Endothelial cell of umbilical vein (primary cell): Measurements from ENCODE around the gene PDE7B.

Experiments used
- CTCF ChIP-seq, 2 donors: IDR thresholded peaks; 1 replicate in 1 of 2; 2 replicates in 1 of 2; pipeline ENCODE4 v1.5.1; 2011; ENCODE audit warnings: low read length in 2 of 2, mild to moderate bottlenecking in 2 of 2, moderate library complexity in 2 of 2, control low read depth in 1 of 2, inconsistent platforms in 1 of 2, low read depth in 1 of 2; ENCODE audit not compliant: insufficient read depth in 1 of 2; ENCODE audit errors: extremely low read depth in 1 of 2
- EZH2 ChIP-seq: IDR thresholded peaks from 2 replicates; pipeline ENCODE4 v1.6.1; 2012; ENCODE audit warnings: borderline replicate concordance, low read depth, mild to moderate bottlenecking, moderate library complexity, low read length, inconsistent platforms; ENCODE audit not compliant: severe bottlenecking
- JUN ChIP-seq: IDR thresholded peaks from 2 replicates; pipeline ENCODE4 v1.6.1; 2011; ENCODE audit warnings: borderline replicate concordance, low read depth; ENCODE audit not compliant: insufficient read length, insufficient read depth
- MAX ChIP-seq: IDR thresholded peaks from 2 replicates; pipeline ENCODE4 v1.6.1; 2011; ENCODE audit not compliant: insufficient read depth, insufficient read length
- MYC ChIP-seq: IDR thresholded peaks from one replicate; pipeline ENCODE4 v1.6.1; 2011; ENCODE audit warnings: mild to moderate bottlenecking, low read depth, low read length
- POLR2A ChIP-seq: IDR thresholded peaks from 2 replicates; pipeline ENCODE4 v1.6.1; 2012; ENCODE audit warnings: low read depth, mild to moderate bottlenecking, control low read depth, low read length
- POLR2AphosphoS5 ChIP-seq: IDR thresholded peaks from 2 replicates; pipeline ENCODE4 v1.6.1; 2012; ENCODE audit warnings: low read depth, mild to moderate bottlenecking, control low read depth, low read length, moderate library complexity; ENCODE audit not compliant: insufficient read depth

- TF ChIP-seq CTCF (IDR thresholded peaks at IDR 0.05; ENCODE audit: extremely low read depth in 1 of 2, insufficient read depth in 1 of 2, low read depth in 1 of 2, low read length in 2 of 2) = no peak
- TF ChIP-seq POLR2AphosphoS5 = no peak
- TF ChIP-seq POLR2A = no peak
- no peak for TF ChIP-seq JUN
- TF ChIP-seq MYC = no peak
- no peak for TF ChIP-seq EZH2
- TF ChIP-seq MAX = no peak
Observed at GRCh38 chr6:136181512-136181833, 330.0 kb downstream of the PDE7B start.
